Stimulated activated CD4-positive, alpha-beta T cell treated with anti-CD3 and anti-CD28 coated beads, Interleukin-2, amount 100 ng/mL, for 4 hours (primary cell): Measurements from ENCODE around the gene CMAS.
"Not testable (repeated sequence)": the region's sequence is repeated elsewhere in the genome, so short reads cannot be mapped to it uniquely, and the experiment has no call there.

Experiments used
- DNase-seq: peaks from one replicate; pipeline ENCODE4 v3.0.0-alpha.2; 2020; ENCODE audit warnings: low read depth

The CMAS gene

GRCh38 chr12:22046090-22046967 is at the start of gene CMAS:
TSS of gene CMAS (plus strand) at chr12:22046218. CDS start at chr12:22046304, 86 bp downstream.
- peak; percentile 71 for DNase-seq

- DNase-seq: no peak
These were observed 47.7 kb upstream of the CMAS start for GRCh38 chr12:21998295-21998694.

GRCh38 chr12:21998782-21999181 is 47.2 kb upstream of the CMAS start:
- DNase-seq: no peak

GRCh38 chr12:22002430-22002829 is 43.6 kb upstream of the CMAS start:
- DNase-seq: no peak

GRCh38 chr12:22007794-22008193 is 38.2 kb upstream of the CMAS start:
- DNase-seq: not testable (repeated sequence)

- DNase-seq: no peak
These were observed 37.8 kb upstream of the CMAS start for GRCh38 chr12:22008196-22008595.

GRCh38 chr12:22014041-22014782 is 31.8 kb upstream of the CMAS start:
- DNase-seq: no peak

- DNase-seq: no peak
These were observed 31.3 kb upstream of the CMAS start for GRCh38 chr12:22014783-22015144.

GRCh38 chr12:22016982-22017381 is 29.0 kb upstream of the CMAS start:
- DNase-seq: no peak

GRCh38 chr12:22018860-22019259 is 27.2 kb upstream of the CMAS start:
- DNase-seq: no peak

GRCh38 chr12:22023489-22023888 is 22.5 kb upstream of the CMAS start:
- not testable (repeated sequence) for DNase-seq

GRCh38 chr12:22029491-22029890 is 16.5 kb upstream of the CMAS start:
- DNase-seq: no peak

GRCh38 chr12:22029991-22030390 is 16.0 kb upstream of the CMAS start:
- no peak for DNase-seq

GRCh38 chr12:22032732-22033131 is 13.3 kb upstream of the CMAS start:
- no peak for DNase-seq

GRCh38 chr12:22034709-22035506 is 11.1 kb upstream of the CMAS start:
- DNase-seq: no peak

- no peak for DNase-seq
These were observed 8.1 kb upstream of the CMAS start for GRCh38 chr12:22037947-22038346.

GRCh38 chr12:22038734-22039133 is 7.3 kb upstream of the CMAS start:
- no peak for DNase-seq

GRCh38 chr12:22039361-22039760 is 6.7 kb upstream of the CMAS start:
- DNase-seq: no peak

GRCh38 chr12:22042976-22043669 is 2.9 kb upstream of the CMAS start:
- DNase-seq: no peak

- no peak for DNase-seq
These were observed 2.1 kb upstream of the CMAS start for GRCh38 chr12:22043943-22044342.

GRCh38 chr12:22044391-22044790 is 1.6 kb upstream of the CMAS start:
- DNase-seq: no peak

GRCh38 chr12:22046968-22047390 is 961 bp downstream of the CMAS start:
- DNase-seq: no peak
